Measurements from ENCODE around the gene CCPG1. TPM values are rescaled to one million over a fixed set of nuclear protein-coding genes. Genes with fewer than 3 reads are reported as not detected.

CCPG1 gene
- total RNA-seq, 1 experiment from 2014 or later = 298 TPM

GRCh38 chr15:55320963-55321362 is 87.2 kb downstream of the CCPG1 start:
- DNase-seq (ENCODE audit: extremely low read depth, low read depth) = no peak

DNA sequence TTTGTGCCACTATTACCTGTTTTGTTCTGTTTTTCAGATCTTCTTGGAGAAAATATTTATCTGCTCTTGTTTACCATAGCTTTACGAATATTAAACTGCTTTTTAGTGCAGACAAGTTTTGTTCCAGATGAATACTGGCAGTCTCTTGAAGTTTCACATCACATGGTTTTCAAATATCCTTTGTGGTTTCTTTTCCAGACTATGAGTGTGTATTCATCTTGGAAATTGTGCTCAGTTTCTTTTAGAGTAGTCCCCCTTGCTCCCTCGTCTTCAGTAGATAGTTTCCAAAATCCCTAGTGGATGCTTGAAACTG is 88.0 kb downstream of the CCPG1 start:
- DNase-seq (ENCODE audit: extremely low read depth, low read depth) = no peak

- DNase-seq (ENCODE audit: extremely low read depth, low read depth) = no peak
These were observed 88.5 kb downstream of the CCPG1 start for GRCh38 chr15:55319537-55320237.

GRCh38 chr15:55318588-55319494 is 89.3 kb downstream of the CCPG1 start, which contains the start of the genes PIGB and PIGBOS1:
Gene PIGB (plus strand): TSS chr15:55319222. CDS start chr15:55319251, 29 bp downstream.
Gene PIGBOS1 (minus strand): TSS chr15:55319123. CDS start chr15:55317792, 1,331 bp downstream.
- DNase-seq (ENCODE audit: extremely low read depth, low read depth) = peak; percentile 78

Other genes starting within 250 kb of the CCPG1 start
- gene RSL24D1, start 211.4 kb downstream of the CCPG1 start, total RNA-seq (2014; rRNA removed; shearing (Covaris generic)) = 232 and 256 TPM in 2 replicates
- gene RAB27A, start 118.5 kb downstream of the CCPG1 start, total RNA-seq (2014; rRNA removed; shearing (Covaris generic)) = 0.98 and 3.2 TPM in 2 replicates
- gene PIGBOS1, start 89.2 kb downstream of the CCPG1 start, total RNA-seq (2014; rRNA removed; shearing (Covaris generic)) = 18.6 and 23.9 TPM in 2 replicates
- gene PIGB, start 89.1 kb downstream of the CCPG1 start, total RNA-seq (2014; rRNA removed; shearing (Covaris generic)) = 26.2 and 27.7 TPM in 2 replicates
- gene PIERCE2, start 136 bp upstream of the CCPG1 start, total RNA-seq (2014; rRNA removed; shearing (Covaris generic)) = 38.2 and 40.4 TPM in 2 replicates
- gene DNAAF4, start 99.9 kb upstream of the CCPG1 start, total RNA-seq (2014; rRNA removed; shearing (Covaris generic)) = 2.0 and 7.0 TPM in 2 replicates
- gene PYGO1, start 180.0 kb upstream of the CCPG1 start, total RNA-seq (2014; rRNA removed; shearing (Covaris generic)) = 13.0 and 14.2 TPM in 2 replicates